Thyroid gland (tissue), 4 donors: ENCODE results near the gene SETD1B. TPM values are rescaled to one million over a fixed set of nuclear protein-coding genes. Genes with fewer than 3 reads are reported as not detected.

Experiments used
- DNase-seq, 2 donors: peaks; one replicate each; pipeline ENCODE4 v3.0.0-alpha.2; 2019
- H3K27ac ChIP-seq, 3 donors: fragments of 200-600 bp; sonication (generic); 1 replicate in 2 of 3; 2 replicates in 1 of 3; pipeline ENCODE4 v1.5.1; 2016 to 2019; ENCODE audit warnings: mild to moderate bottlenecking in 1 of 3, moderate library complexity in 1 of 3
- H3K27me3 ChIP-seq: fragments of 200-600 bp; sonication (generic); one replicate; pipeline ENCODE4 v1.5.1; 2019
- H3K36me3 ChIP-seq, 2 donors: fragments of 200-600 bp; sonication (generic); one replicate each; pipeline ENCODE4 v1.5.1; 2016 to 2019
- H3K4me1 ChIP-seq, 2 donors: fragments of 200-600 bp; sonication (generic); one replicate each; pipeline ENCODE4 v1.5.1; 2017 to 2019
- H3K4me3 ChIP-seq, 3 donors: fragments of 200-600 bp; sonication (generic); replicated peaks in 1 of 3; 1 replicate in 2 of 3; 2 replicates in 1 of 3; pipeline ENCODE4 v1.5.1; 2016; ENCODE audit warnings: mild to moderate bottlenecking in 1 of 3
- H3K9me3 ChIP-seq: fragments of 200-600 bp; sonication (generic); one replicate; pipeline ENCODE4 v1.5.1; 2017
- POLR2A ChIP-seq, 2 donors: fragments of 450-650 bp; IDR thresholded peaks; one replicate each; pipeline ENCODE4 v1.6.1; 2017; ENCODE audit warnings: antibody characterized with exemption in 2 of 2, mild to moderate bottlenecking in 2 of 2, moderate library complexity in 1 of 2
- WGBS, 2 donors: methylation state at CpG; one replicate each; pipeline ENCODE4 v1.1.5; 2017; 5-methylcytosine and 5-hydroxymethylcytosine counted together
- intact Hi-C: fragments of 100-400 bp; cut with DNase I; formaldehyde crosslinking; loops from one replicate; pipeline ENCODE4 v1.15.1; 2023
- total RNA-seq, 4 donors: library from RNA; depleted of rRNA; stranded (reverse); fragments of >200 nt; gene quantifications; one replicate each; pipeline ENCODE4 v1.2.3, GENCODE V29; 2016
- TF ChIP-seq, protein P1 (sequence below), 6 experiments: fragments of 200-600 bp in 3 of 6; fragments of 450-650 bp in 3 of 6; sonication (generic) in 3 of 6; IDR thresholded peaks; one replicate each; pipeline ENCODE4 v1.5.1; 2016 to 2019; ENCODE audit warnings: antibody characterized with exemption in 6 of 6, mild to moderate bottlenecking in 2 of 6, inconsistent platforms in 1 of 6, moderate library complexity in 1 of 6

SETD1B gene
- total RNA-seq, 4 donors from 2014 or later, result 7.3 to 16.5 (median 11.7) TPM

DNA sequence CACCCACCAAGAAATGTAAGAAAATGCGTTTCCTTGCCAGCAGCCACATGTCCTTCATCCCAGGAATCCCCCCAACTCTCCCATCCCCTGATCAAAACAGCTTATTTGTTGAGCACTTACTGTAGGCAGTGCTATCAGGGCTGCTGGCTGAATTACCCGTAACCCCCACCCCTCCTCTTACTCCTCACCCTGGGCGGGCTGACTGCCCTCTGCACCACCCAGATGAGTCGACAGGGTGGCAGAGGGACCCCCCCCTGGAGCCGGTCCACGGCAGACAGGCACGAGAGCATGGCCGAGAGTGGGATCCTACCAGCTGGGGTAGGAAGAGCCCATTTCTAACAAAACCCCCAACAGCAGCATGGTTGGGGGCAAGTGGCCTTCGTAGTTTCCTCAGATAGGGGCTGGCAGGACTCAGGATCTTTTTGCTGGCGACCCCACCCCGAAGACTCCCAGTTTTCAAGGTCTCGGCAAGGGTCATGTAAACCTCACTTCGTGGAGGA lies 9.2 kb upstream of the SETD1B start:
- intact Hi-C loops, result loop anchor here (2.0 to 5.0 kb wide), 2 partner anchors 18 to 97 kb away; no protein-coding TSS in a partner anchor

DNA sequence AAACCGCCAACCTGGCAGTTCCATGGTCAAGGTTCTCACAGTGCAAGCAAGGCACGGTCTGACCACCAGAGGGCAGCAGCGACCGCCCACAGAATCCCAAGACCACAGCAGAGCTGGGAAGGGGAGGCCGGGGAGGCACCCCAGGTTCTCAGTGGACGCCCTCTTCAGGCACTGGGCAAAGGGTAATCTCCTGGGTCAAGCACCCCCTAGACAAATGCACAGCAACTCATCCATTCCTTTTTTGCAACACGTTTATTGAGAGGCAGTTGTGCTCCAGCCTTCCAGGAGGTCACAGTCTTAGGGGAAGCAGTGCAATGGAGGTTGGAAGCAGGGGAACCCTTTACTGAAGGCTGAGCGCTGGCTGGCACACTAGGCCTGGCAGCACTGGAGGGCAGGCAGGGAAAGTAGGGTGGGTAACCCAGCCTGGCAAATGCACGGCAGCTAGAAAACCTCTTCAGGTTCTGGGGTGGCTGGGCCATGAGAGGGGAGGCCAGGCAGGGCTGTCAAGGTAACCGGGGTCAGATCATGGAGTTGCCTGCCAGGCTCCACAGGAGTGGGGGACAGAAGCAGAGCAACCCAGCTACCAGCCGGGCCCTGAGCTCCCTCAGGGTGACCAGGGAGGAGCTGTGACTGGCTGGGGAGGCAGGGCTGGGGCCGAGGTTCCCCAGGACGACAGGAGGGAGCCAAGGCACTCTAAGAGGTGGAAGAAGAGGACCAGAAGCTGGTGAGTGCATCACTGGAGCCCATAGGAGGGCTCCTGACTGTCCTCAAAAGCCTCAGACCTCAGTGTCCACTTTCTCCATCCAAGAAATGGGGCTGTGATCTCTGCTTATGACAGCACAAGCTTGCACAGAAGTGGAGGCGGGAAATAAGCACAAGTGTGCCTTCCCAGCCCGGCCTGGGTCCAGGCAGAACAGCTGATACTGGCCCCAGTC lies 8.5 kb upstream of the SETD1B start:
- 39 to 41% methylated on average over 12 to 15 of the region's 15 CpGs for WGBS, 2 donors
- TF ChIP-seq, protein P1, sequence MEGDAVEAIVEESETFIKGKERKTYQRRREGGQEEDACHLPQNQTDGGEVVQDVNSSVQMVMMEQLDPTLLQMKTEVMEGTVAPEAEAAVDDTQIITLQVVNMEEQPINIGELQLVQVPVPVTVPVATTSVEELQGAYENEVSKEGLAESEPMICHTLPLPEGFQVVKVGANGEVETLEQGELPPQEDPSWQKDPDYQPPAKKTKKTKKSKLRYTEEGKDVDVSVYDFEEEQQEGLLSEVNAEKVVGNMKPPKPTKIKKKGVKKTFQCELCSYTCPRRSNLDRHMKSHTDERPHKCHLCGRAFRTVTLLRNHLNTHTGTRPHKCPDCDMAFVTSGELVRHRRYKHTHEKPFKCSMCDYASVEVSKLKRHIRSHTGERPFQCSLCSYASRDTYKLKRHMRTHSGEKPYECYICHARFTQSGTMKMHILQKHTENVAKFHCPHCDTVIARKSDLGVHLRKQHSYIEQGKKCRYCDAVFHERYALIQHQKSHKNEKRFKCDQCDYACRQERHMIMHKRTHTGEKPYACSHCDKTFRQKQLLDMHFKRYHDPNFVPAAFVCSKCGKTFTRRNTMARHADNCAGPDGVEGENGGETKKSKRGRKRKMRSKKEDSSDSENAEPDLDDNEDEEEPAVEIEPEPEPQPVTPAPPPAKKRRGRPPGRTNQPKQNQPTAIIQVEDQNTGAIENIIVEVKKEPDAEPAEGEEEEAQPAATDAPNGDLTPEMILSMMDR (IDR thresholded peaks at IDR 0.05), result peak; percentile 93 to 95 (median 94)
- TF ChIP-seq POLR2A (IDR thresholded peaks at IDR 0.05), result no peak
- Histone ChIP-seq H3K9me3 (no peaks in the 10 kb centered on the region), H3K4me1 (peaks cover 66 to 80% of the 10 kb centered on the region in 2 donors), H3K27ac (peak overlapping the region; percentile 58 to 100 (median 100)), H3K4me3 (no peak overlapping the region), H3K36me3 (no peaks in the 10 kb centered on the region), H3K27me3 (no peaks in the 10 kb centered on the region)
- peak; percentile 89 to 92 for DNase-seq
- intact Hi-C loops, result loop anchor here (2.0 kb wide), 1 partner anchor 18 kb away; no protein-coding TSS in a partner anchor

More for the DNA sequence above, 9.2 kb upstream of the SETD1B start:
- Histone ChIP-seq H3K4me1 (peaks cover 66 to 83% of the 10 kb centered on the region in 2 donors), H3K27me3 (no peaks in the 10 kb centered on the region), H3K27ac (peak overlapping the region; percentile 58 to 100 (median 100)), H3K9me3 (no peaks in the 10 kb centered on the region), H3K4me3 (peak overlapping the region in 1 of 3 donors; percentile 32), H3K36me3 (no peaks in the 10 kb centered on the region)
- peak; percentile 48 to 54 for DNase-seq
- 1 to 4% methylated on average over 5 to 12 of the region's 13 CpGs for WGBS, 2 donors
- TF ChIP-seq POLR2A (IDR thresholded peaks at IDR 0.05), result no peak
- TF ChIP-seq, protein P1 (IDR thresholded peaks at IDR 0.05), result no peak

GRCh38 chr12:121796855-121797751 lies 6.7 kb upstream of the SETD1B start:
- Histone ChIP-seq H3K36me3 (no peaks in the 10 kb centered on the region), H3K4me1 (peaks cover 69 to 70% of the 10 kb centered on the region in 2 donors)

DNA sequence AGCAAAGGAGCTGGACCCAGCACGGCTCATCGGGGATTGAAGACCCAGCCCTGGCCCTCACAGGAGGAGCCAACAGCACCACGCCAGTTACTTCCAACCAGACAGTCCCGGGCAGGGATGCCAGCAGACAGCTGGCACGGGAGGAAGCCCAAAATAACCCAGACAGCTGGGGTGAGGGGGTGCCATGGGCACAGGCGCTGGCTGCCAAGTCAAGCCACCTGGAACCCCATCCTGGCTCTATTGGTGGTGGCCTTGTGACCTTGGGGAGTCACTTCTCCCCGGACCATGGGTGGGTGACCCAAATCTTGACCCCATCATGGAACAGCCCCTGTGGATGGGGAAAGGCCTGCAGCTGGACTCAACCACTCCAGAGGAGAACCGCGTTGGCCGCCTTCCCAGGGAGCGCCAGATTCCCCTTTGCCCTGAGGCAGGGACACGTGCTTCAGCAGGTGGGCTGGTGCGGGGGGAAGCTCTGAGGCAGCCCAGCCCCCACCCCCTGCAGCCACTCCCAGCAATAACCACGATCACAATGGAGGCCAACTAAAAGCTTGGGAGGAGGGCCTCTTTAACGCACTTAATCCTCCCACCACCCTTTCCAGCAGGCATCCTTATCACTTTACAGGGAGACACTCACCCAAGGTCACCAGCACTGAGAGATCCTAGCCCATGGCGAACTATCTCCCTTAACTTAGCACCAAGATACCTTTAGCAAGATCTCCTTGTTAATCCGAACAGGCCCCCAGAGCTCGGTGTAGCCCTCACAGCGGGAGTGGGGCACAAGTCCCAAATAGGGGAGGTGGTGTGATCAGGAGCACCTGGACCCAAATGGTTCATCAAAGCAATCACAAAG lies 5.6 kb upstream of the SETD1B start:
- peaks cover 59 to 67% of the 10 kb centered on the region in 2 donors for H3K4me1 ChIP-seq
- peak; percentile 81 to 83 for DNase-seq
- no peaks in the 10 kb centered on the region for H3K27me3 ChIP-seq
- WGBS, 2 donors, result 39 to 40% methylated on average over 7 to 11 of the region's 19 CpGs
- H3K36me3 ChIP-seq, result no peaks in the 10 kb centered on the region
- intact Hi-C loops, result no loop called here
- no peaks in the 10 kb centered on the region for H3K9me3 ChIP-seq
- peak overlapping the region; percentile 100 for H3K27ac ChIP-seq
- H3K4me3 ChIP-seq, result peak overlapping the region in 1 of 3 donors; percentile 89
- TF ChIP-seq POLR2A (IDR thresholded peaks at IDR 0.05), result no peak
- TF ChIP-seq, protein P1 (IDR thresholded peaks at IDR 0.05), result no peak

More at GRCh38 chr12:121796855-121797751, 6.7 kb upstream of the SETD1B start:
- Histone ChIP-seq H3K4me3 (peak overlapping the region in 1 of 3 donors; percentile 15), H3K27ac (peak overlapping the region; percentile 91 to 100 (median 100)), H3K27me3 (no peaks in the 10 kb centered on the region), H3K9me3 (no peaks in the 10 kb centered on the region)
- 17 to 31% methylated on average over 23 to 30 of the region's 39 CpGs for WGBS, 2 donors
- peak; percentile 99 to 100 for DNase-seq
- intact Hi-C loops, result no loop called here
- TF ChIP-seq, protein P1 (IDR thresholded peaks at IDR 0.05), result peak in 3 of 6 experiments; percentile 18 to 54 (median 27)
- peak in 1 of 2 donors; percentile 81 for TF ChIP-seq POLR2A (IDR thresholded peaks at IDR 0.05)
